ENCODE data around the gene MTG2. TPM values are rescaled to one million over a fixed set of nuclear protein-coding genes. Genes with fewer than 3 reads are reported as not detected.
A peak's percentile ranks its signal among the peaks of the same experiment; 100 is the strongest.

MTG2 gene
- total RNA-seq, 1 experiment from 2014 or later: 27.9 TPM

GRCh38 chr20:62168890-62169435 is 13.9 kb upstream of the MTG2 start (continued):
- TF ChIP-seq EMX1 (CRISPR knock-in tag; IDR thresholded peaks at IDR 0.05): no peak

- Mint-ChIP-seq H3K9me3 (no peaks in the 10 kb centered on the region), H3K27ac (no peak overlapping the region), H3K36me3 (peaks cover 31% of the 10 kb centered on the region), H3K4me1 (no peaks in the 10 kb centered on the region), H3K4me3 (no peak overlapping the region), H3K27me3 (ENCODE audit: low read depth) (no peaks in the 10 kb centered on the region)
- DNase-seq (ENCODE audit: low spot score): no peak
- no peak for ATAC-seq
- ChIA-PET POLR2A (no interaction called here), CTCF (interaction anchor here (1.3 kb wide), 1 partner anchor 14 kb away, joined by 3 read pairs; no protein-coding TSS in a partner anchor)
- TF ChIP-seq TCF7 (CRISPR knock-in tag; IDR thresholded peaks at IDR 0.05; ENCODE audit: low read depth) (no peak), TP53 (CRISPR knock-in tag; IDR thresholded peaks at IDR 0.05) (no peak), ZNF121 (CRISPR knock-in tag; IDR thresholded peaks at IDR 0.05) (no peak), IRF1 (CRISPR knock-in tag; IDR thresholded peaks at IDR 0.05) (no peak)
- TF ChIP-seq, protein P1, sequence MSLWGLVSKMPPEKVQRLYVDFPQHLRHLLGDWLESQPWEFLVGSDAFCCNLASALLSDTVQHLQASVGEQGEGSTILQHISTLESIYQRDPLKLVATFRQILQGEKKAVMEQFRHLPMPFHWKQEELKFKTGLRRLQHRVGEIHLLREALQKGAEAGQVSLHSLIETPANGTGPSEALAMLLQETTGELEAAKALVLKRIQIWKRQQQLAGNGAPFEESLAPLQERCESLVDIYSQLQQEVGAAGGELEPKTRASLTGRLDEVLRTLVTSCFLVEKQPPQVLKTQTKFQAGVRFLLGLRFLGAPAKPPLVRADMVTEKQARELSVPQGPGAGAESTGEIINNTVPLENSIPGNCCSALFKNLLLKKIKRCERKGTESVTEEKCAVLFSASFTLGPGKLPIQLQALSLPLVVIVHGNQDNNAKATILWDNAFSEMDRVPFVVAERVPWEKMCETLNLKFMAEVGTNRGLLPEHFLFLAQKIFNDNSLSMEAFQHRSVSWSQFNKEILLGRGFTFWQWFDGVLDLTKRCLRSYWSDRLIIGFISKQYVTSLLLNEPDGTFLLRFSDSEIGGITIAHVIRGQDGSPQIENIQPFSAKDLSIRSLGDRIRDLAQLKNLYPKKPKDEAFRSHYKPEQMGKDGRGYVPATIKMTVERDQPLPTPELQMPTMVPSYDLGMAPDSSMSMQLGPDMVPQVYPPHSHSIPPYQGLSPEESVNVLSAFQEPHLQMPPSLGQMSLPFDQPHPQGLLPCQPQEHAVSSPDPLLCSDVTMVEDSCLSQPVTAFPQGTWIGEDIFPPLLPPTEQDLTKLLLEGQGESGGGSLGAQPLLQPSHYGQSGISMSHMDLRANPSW (CRISPR knock-in tag; conservative IDR thresholded peaks at IDR 0.05; ENCODE audit: low read depth): no peak
Observed at GRCh38 chr20:62170536-62170935, 12.3 kb upstream of the MTG2 start.

DNA sequence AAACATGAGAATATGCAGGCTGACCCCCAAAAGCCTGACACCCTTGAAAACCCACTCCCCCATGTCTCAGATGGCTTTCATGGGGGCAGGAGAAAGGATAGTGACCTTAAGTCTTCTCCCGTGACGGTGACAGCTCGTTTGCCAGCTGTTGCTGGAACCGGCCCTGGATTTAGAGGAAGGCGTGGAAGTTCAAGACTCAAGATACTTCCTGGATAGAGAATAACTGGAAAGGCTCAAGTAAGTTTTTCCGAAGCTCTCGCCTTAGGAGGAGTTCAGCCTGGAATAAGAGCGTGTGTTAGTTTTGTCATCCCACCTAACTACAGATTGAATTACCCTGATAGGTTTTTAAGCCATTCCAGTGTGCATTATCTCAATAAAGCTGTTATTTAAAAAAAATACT is 11.6 kb upstream of the MTG2 start:
- H3K36me3 Mint-ChIP-seq: peaks cover 25% of the 10 kb centered on the region
- no peaks in the 10 kb centered on the region for H3K9me3 Mint-ChIP-seq
- no peak overlapping the region for H3K4me3 Mint-ChIP-seq
- ChIA-PET CTCF (interaction anchor here (0.6 kb wide), 1 partner anchor 119 kb away, joined by 3 read pairs; no protein-coding TSS in a partner anchor), POLR2A (no interaction called here)
- TF ChIP-seq ZBTB43 (CRISPR knock-in tag; IDR thresholded peaks at IDR 0.05) (no peak), ZNF416 (CRISPR knock-in tag; IDR thresholded peaks at IDR 0.05) (no peak), ZNF281 (CRISPR knock-in tag; IDR thresholded peaks at IDR 0.05) (no peak), KAT7 (CRISPR knock-in tag; IDR thresholded peaks at IDR 0.05; ENCODE audit: borderline replicate concordance) (no peak), IRF2 (CRISPR knock-in tag; IDR thresholded peaks at IDR 0.05; ENCODE audit: borderline replicate concordance, low read depth) (no peak), ZNF121 (CRISPR knock-in tag; IDR thresholded peaks at IDR 0.05) (no peak), HMGXB4 (CRISPR knock-in tag; IDR thresholded peaks at IDR 0.05) (no peak), CBFB (CRISPR knock-in tag; IDR thresholded peaks at IDR 0.05; ENCODE audit: low read depth) (no peak), MAX (CRISPR knock-in tag; IDR thresholded peaks at IDR 0.05) (no peak), ESRRA (CRISPR knock-in tag; IDR thresholded peaks at IDR 0.05; ENCODE audit: borderline replicate concordance) (no peak), ZNF219 (CRISPR knock-in tag; IDR thresholded peaks at IDR 0.05; ENCODE audit: borderline replicate concordance) (no peak), RORB (CRISPR knock-in tag; IDR thresholded peaks at IDR 0.05) (no peak), CTCF (IDR thresholded peaks at IDR 0.05) (no peak)
- peak overlapping the region; percentile 88; the same call in 1 of the 2 replicates for H3K27ac Mint-ChIP-seq
- no peaks in the 10 kb centered on the region for H3K27me3 Mint-ChIP-seq (ENCODE audit: low read depth)
- ATAC-seq (no peak), DNase-seq (ENCODE audit: low spot score) (no peak)
- H3K4me1 Mint-ChIP-seq: no peaks in the 10 kb centered on the region

All from WTC11 (cell line).